Stimulated activated CD4-positive, alpha-beta T cell treated with anti-CD3 and anti-CD28 coated beads, Interleukin-2, amount 100 ng/mL, for 4 hours (primary cell): ENCODE data around the gene E2F6.
"Not testable (repeated sequence)": the region's sequence is repeated elsewhere in the genome, so short reads cannot be mapped to it uniquely, and the experiment has no call there.

Source experiments
- DNase-seq: peaks from one replicate; pipeline ENCODE4 v3.0.0-alpha.2; 2020; ENCODE audit warnings: low read depth

E2F6 gene

GRCh38 chr2:11411768-11412448 lies 54.1 kb downstream of the E2F6 start:
- DNase-seq, result no peak

DNA sequence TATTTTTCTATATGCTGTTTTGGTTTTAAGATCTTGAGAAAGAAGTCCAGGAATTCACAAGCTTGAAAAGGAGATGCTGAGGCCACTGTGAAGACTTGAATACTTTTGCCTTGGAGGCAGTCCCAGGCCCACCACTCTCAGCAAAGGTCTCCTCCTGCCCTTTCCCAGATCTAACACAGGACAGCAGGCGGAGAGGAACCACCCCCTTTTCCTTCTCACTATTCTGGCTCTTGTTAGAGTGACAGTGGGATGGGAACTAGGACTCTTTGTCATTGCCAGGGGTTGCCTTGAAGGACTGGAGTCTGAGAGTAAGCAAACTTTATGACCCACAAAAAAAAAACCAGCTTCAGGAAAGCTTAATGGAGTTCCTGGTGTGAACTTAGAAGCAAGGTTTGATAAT lies 54.7 kb downstream of the E2F6 start:
- DNase-seq, result no peak

GRCh38 chr2:11410101-11410500 lies 55.9 kb downstream of the E2F6 start:
- DNase-seq, result no peak

GRCh38 chr2:11409572-11409959 lies 56.4 kb downstream of the E2F6 start:
- no peak for DNase-seq

DNA sequence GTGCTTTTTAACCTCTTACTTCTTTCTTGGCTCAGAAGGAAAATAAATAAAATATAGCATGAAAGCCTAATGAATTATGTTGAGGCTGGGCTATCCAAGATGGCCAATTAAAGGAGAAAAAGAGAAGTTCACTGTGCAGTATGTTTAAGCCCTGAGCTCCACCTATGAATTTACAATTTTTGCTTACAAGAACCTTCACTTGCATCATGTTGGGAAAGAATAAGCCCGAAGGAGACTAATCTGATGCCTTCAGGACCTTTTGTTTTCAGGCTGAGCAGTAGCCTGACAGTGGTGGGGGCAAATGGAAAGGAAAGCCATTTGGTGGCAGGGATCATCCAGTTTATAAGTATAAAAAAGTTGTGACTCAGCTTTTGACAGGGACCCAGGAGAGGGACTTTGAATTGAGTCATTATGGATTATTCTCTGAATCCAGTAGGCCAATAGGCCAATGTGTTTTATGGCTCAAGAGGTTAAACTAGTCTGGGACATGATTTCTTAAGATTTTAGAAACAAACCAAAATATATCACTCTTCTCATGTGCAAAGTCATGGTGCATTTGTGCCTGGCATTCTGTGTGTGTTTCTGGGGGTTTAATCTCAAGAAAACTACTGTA lies 56.9 kb downstream of the E2F6 start:
- no peak for DNase-seq

- DNase-seq, result no peak
Measured at GRCh38 chr2:11407413-11407812, 58.5 kb downstream of the E2F6 start.

DNA sequence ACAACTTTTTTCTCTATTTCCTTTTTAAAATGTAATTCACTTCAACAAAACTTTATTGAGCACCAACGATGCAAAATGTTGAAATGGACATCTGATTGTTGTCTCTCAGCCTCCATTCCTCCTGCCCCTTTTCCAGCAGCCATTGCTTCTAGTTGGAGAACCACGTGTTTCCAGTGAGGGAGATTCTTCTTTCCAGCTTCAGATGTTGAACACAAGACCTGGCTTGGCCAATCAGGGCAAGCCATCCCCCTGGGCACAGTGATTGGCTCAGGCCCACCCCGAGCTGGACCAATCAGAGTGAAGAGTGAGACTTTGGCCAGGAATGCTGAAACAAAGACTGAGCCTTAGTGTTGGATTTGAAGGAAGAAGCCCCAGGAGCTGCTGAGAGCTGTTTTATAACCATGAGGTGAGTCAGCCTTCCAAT lies 59.0 kb downstream of the E2F6 start:
- DNase-seq, result no peak

GRCh38 chr2:11406267-11406957 lies 59.5 kb downstream of the E2F6 start:
- DNase-seq, result no peak

GRCh38 chr2:11405599-11406266 lies 60.2 kb downstream of the E2F6 start:
- no peak for DNase-seq

- DNase-seq, result not testable (repeated sequence)
Measured at GRCh38 chr2:11405074-11405406, 60.9 kb downstream of the E2F6 start.

GRCh38 chr2:11404376-11405073 lies 61.4 kb downstream of the E2F6 start:
- DNase-seq, result no peak

GRCh38 chr2:11402436-11402835 lies 63.5 kb downstream of the E2F6 start:
- no peak for DNase-seq

DNA sequence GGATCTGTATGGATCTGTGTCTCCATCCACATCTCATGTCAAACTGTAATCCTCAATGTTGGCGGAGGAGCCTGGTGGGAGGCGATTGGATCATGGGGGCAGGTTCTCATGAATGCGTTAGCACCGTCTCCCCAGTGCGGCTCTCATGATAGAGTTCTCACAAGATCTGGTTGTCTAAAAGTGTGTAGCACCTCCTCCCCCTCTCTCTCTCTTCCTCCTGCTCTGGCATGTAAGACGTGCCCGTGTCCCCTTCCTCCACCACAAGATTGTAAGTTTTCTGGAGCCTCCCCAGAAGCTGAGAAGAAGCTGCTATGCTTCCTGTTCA lies 66.6 kb downstream of the E2F6 start:
- no peak for DNase-seq

DNA sequence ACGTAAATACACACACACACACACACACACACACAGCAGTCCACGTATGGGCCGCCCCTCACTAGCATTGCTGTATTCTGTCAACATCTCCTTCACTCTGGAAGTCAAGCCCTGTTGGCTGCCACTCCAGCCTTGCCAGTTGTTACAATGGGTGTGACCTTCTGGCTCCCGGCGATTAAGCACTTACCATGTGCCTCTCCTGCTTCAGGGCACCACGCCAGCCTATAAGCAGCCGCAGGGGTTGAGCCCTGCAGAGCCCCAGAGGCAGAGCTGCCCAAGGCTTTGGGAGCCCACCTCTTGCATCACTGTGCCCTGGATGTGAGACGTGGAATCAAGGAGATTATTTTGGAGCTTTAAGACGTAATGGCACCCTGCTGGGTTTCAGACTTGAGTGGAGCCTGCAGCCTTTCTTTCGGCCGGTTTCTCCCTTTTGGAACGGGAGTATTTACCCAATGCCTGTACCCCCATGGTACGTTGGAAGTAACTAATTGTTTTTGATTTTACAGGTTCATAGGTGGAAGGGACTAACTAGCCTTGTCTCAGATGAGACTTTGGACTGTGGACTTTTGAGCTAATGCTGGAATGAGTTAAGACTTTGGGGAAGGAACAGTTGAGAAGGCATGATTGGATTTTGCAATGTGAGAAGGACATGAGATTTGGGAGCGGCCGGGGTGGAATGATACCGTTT lies 67.1 kb downstream of the E2F6 start:
- DNase-seq, result no peak

GRCh38 chr2:11397513-11397912 lies 68.4 kb downstream of the E2F6 start:
- no peak for DNase-seq

DNA sequence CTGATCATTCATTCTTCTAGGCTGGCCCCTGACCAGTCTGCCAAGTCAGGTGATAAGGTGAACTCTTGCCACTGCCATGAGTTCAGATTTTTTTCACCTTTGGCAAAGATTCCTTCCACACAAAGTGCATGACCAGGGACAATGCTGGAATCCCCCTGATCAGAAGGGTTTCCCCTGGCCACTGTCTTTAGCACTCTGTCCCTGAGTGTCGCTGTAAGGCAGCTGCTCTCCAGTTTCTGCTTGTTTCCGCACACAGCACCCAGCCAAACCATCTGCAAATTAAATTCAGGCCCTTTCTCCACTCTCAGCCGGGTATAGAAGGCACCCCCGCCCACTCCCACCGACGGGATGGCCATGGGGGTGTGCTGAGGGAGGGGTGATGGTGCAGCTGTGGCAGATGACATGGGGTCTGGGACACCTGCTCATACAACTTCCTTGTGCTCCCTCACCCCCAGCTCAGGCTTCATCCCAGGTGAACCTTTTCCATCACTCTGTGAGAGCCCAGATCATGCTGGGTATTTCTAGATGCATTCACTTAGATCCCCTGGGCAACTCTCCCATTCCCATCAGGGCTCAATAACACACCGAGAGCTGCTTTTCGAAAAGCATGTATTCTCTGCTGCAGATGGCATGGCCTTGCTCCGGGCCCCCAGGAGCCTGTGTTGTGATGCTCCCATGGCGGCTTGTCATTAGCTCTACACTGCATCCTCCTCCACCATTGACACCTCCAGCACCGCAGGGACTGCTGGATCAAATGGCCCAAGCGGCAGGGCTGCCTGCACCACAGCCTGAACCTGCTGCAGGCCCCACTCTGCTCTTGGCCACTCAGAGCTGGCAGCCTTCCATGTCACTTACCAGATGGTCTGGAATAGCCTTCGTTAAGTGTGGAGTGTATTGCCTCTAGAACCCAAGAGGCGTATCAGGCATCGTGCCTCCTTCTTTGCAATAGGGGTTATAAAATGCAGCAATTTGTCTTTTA lies 69.2 kb downstream of the E2F6 start:
- no peak for DNase-seq

- no peak for DNase-seq
Measured at GRCh38 chr2:11396021-11396420, 69.9 kb downstream of the E2F6 start.

DNA sequence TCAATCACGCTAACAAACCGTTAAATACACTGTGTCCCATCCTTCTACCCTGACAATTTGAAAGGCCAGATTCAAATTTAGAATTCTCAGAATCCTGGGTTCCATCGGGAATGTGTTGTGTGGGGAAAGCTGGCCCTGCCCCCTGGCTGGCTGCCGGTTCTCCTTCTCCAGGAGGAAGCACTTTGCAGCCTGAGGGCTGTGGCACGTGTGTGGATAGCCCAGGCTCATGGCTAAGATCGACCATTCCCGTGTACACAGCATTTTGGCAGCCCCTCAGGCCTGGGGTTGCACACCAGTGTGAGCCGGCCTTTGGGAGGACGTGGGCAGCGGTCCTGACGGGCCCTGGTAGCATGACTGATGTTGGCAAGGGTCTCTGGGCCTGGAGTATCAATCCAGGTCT lies 70.6 kb downstream of the E2F6 start:
- DNase-seq, result no peak
